K562 treated with DMSO at 1 percent for 48 hours (cell line): ENCODE measurements around the gene PSG6. TPM values are rescaled to one million over a fixed set of nuclear protein-coding genes. Genes with fewer than 3 reads are reported as not detected.

Source experiments
- total RNA-seq: library from RNA; unstranded; fragments of 300-600 nt; gene quantifications from 2 replicates; pipeline ENCODE4 v1.2.3, GENCODE V29; 2022; ENCODE audit warnings: low replicate concordance; ENCODE audit errors: extremely low read depth

Gene PSG6
- not detected in 2 replicates for total RNA-seq

DNA sequence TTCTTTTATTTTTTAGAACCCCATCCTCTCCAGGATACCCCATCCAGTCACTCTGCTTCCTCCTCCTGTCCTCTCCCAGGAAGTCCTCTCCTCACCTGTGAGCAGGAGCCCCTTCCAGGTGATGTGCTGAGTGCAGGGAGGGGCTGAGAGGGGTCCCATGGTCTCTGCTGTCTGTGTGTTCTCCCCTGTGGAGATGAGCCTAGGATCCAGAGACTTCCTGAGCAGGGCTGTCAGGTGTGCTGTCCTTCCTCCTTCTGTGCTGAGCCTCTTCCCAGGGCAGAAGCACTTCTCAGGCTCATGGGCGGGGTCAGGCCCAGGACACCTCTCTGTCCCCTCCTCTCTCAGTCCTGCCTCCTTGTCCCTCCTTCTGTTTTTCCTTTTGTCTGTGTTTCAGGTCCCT is at the start of gene PSG6:
Gene PSG6 (minus strand): TSS at position 261 of the 400 bp plus-strand sequence. CDS start 102 bp downstream, at position 159.

DNA sequence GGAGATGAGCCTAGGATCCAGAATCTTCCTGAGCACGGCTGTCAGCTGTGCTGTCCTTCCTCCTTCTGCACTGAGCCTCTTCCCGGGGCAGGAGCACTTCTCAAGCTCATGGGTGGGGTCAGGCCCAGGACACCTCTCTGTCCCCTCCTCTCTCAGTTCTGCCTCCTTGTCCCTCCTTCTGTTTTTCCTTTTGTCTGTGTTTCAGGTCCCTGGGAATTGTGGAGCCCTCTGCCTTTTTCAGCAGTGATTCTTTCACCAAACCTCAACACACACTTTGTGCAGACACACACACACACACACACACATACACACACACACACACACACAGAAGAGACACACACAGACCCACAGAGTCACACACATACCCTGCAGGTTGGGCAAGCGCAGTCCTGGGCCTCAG is 19.4 kb upstream of the PSG6 start, which contains the start of gene PSG7:
Gene PSG7 (minus strand): TSS at position 101 of the 400 bp plus-strand sequence. CDS start 131 bp downstream, outside the sequence.

DNA sequence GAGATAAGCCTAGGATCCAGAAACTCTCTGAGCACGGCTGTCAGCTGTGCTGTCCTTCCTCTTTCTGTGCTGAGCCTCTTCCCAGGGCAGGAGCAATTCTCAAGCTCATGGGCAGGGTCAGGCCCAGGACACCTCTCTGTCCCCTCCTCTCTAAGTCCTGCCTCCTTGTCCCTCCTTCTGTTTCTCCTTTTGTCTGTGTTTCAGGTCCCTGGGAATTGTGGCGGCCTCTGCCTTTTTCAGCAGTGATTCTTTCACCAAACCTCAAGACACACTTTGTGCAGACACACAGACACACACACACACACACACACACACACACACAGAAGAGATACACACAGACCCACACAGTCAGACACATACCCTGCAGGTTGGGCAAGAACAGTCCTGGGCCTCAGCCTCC is 38.1 kb downstream of the PSG6 start, which contains the start of gene PSG1:
Gene PSG1 (minus strand): TSS at position 101 of the 400 bp plus-strand sequence. CDS start 132 bp downstream, outside the sequence.

Other genes starting within 250 kb of the PSG6 start
- gene PSG3, start 177.4 kb downstream of the PSG6 start, total RNA-seq, result not detected in 2 replicates
- not detected in 2 replicates for gene PSG8, start 152.2 kb downstream of the PSG6 start, total RNA-seq
- gene PSG1, start 38.2 kb downstream of the PSG6 start, total RNA-seq, result not detected in 2 replicates
- gene PSG7, start 19.3 kb upstream of the PSG6 start, total RNA-seq, result not detected in 2 replicates
- not detected in 2 replicates for gene PSG11, start 108.6 kb upstream of the PSG6 start, total RNA-seq
- not detected in 2 replicates for gene PSG2, start 164.8 kb upstream of the PSG6 start, total RNA-seq